HG03159 (cell line): Measurements from ENCODE around the gene POLR3GL.

Experiments used
- ATAC-seq: cut with Tn5 transposase; IDR thresholded peaks from one replicate; pipeline ENCODE4 v1.9.1; 2021; ENCODE audit warnings: mild to moderate bottlenecking, moderate library complexity; ENCODE audit not compliant: unreplicated experiment

The POLR3GL gene

DNA sequence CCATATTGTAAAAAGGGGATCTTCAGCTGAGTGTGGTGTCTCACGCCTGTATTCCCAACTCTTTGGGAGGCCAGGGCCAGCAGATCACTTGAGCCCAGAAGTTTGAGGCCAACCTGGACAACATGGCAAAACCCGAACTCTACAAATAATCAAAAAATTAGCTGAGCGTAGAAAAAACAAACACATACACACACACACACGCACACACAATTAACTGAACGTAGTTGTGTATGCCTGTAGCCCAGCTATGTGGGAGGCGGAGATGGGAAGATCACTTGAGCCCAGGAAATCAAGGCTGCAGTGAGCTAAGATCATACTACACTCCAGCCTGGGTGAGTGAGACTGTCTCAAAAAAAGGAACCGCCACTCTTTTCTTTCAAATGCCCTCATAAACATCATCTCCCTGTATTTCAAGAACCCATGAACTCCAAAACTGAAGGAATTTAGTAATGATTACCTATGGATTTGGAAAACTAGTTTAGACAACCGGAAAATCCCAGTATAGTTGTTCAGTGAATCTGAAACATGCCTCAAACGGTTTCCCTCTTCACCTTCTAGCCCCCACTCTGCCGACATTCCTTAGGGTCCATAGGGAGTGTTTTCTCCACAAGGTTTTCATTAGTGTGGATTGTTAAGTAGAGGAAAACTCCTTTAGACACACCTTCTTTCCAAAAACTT, 27.4 kb downstream of the POLR3GL start:
- ATAC-seq: no peak

DNA sequence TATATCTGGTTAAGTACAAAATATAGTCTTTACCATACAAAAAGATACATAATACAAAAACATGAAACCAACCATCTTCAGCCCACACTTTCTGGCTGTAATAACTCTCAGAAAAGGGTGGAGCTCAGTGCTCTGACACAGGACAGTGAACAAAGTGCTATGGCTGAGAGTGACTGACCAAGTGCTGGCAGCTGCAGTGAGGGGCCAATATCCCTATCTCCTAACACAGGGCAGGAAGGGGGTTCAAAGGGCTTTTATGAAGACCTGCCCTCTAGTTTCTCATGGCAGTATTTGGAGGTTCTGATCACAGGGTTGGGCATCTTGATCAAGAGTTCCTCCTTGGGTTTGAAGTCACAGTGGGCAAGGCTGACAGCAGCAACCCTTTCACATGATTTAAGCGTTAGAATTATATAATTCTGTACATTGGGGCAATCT, 28.0 kb downstream of the POLR3GL start:
- no peak for ATAC-seq

DNA sequence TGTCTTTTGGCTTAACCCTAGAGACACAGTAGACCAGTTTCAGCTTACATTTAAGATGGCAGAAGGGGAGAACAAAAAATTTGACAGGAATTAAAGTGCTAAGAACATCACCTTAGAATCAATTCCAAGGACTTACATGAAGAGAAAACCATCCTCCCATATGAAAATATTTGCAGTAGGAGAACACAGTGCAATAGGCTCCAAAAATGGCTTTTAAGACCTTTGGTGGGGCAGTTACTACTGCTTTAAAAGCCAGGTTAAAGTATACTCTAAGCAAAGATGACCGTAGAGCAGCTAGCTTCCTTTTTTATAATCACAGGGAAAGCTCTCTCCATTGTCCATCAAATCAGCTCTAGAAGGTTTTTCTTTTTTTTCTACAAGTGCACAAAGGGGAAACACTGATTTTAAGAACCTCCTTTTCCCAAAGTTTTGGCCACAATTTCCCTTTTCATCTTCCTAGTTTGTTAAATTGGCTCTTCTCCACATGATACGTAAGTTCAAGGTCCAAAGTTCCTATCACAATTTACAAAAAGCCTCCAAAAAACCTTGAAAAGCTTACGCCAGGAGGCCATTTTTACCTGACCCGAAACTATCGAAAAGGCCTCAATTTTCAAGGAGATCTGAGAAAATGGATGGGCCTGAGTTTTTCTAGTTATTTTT, 28.6 kb downstream of the POLR3GL start:
- no peak for ATAC-seq

DNA sequence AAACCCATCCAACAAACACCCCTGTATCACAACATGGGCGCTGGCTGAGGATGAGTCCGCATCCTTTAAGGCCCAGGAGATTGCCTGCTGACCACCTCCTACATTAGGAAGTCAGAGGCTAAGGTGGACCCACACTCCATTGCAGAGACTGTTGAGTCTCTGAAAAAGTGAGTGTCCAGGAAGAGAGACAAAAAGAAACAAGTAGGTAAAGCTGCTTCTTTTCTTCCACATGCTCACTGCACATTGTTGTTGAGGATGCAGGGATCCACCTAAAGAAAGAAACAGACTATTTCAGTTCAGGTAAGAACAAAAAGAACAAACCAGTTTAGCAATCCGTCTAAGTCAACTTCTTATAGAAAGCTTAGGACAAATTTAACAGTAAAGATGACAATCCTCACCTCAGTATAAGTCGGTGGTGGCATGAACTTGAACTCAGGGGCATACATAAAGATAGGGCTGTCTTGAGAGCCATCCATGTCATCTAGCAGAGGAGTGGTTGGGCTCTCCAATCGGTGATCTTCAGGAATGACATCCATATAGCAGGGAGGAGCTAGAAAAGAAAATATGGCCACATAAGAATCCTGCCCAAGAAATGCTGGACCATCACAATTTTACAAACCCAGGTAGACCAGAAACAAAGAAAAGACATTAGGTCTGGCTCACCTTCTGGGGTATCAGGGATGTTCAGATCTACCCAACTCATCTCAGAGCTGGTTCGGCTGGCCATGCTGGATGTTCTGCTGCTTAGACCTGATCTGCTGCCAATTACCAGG, 29.3 kb downstream of the POLR3GL start:
- ATAC-seq: no peak

DNA sequence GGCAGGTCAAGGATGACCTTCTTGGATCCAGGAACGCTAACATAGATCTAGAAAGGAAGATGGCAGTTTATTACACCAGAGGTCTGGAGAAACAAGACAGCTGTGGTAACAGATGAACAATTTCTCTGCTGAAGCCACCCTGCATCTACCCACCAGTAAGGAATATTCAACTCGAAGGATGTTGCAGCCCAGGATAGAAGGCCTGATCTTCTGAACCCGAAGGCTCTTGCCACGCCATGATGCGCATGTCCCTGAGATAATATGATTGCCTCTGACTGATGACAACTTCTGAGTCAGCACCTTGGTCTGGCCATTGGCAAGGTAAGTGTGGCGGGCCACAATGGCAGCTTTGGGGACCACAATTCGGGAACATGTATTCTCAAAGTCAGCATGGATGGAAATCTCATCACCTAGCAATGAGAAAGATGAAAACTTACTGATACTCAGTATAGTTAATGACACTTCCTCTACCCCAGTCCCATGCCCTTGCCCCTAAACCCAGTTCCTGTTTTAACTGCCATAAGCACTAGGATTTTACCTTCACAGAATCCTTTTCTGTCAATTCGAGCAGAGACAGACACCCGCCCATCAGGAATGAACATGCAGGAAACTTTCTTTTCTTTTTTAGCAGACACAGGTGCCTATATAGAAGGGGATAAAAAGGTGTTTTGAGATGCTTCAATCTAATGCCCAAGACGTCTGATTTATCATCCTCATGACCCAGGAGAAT, 30.1 kb downstream of the POLR3GL start:
- no peak for ATAC-seq

DNA sequence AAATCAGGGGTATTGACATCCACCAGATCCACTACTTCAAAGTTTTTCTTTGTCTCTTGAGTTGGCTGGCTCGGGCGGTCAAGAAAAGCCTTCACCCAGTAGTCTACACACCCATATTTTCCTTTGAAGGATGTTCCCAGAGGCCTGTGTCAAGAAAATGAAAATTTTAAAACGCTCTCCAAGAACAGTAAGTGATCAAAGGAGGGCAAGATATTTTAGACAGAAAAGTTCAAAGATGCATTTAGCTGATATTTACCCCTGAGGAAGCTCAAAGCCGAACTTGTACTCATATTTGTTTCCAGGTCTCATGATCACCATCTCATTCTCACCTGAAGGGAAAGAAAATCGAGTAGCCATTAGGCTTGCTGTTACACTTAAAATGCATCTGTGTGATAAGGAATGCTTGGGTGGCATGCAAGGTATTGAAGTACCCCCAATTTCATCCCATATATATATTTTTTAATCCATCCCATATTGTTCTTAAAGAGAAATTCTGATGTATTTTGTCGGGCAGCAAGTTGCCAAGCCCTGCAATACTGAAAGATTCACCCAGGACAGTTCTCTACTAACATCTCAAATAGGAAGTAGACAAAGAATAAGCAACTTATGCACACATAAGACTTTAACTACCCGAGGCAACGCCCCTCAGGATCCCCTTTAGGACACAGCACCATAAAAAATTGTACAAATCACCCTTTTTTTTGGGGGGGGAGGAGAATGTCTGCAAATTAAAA, 30.8 kb downstream of the POLR3GL start:
- no peak for ATAC-seq

DNA sequence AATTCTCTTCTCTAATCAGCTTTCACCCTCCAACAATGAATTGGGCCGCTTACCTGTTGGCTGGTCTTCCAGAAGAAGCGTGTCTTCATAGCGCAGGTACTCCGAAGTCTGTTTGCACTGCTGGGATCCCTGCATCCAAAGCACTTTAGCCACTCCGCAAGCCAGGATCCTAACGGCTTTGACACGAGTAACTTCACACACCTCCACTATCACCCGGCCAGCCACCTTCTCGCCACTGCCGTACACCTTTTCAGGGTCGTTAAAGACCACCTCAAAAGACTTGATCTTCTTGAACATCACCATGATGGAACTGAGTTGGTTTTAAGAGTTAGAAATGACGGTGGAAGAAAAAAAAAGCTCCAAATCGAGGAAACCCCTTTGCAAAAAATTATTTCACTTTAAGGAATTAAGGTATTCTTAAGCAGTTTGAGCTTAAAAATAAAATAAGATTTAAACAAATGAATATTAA, 31.5 kb downstream of the POLR3GL start:
- ATAC-seq: no peak

DNA sequence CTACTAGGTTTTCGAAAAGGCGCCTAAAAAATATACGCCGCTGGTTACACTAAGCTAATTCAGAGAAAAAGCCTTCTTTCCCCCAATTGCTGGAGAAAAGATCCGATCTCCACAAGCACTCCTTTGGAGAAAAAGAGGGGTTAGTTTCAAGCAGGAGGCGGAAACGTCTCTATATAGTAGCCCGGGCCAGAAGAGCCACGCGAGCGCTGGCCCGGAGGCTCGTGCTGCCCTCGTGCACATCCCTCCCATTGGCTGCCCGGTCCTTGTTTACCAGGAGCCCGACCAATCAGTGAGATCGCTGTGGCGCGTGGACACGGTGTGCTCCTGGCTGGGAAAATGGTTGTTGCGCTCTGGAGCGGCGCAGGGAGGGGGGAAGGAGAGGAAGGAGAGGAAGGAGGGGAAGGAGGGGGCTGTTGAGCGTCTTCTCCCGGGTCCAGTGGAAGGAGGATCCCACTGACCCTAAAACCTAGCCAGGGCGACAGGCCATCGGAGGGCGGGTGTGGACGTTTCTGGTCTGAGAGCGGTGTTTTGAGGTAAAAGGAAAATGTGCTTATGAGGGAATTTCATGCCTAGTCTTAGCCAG, 32.0 kb downstream of the POLR3GL start, which contains the start of gene TXNIP:
Gene TXNIP, minus strand, starts transcription at position 147 of the 583 bp plus-strand sequence. CDS start 313 bp downstream, outside the sequence.
- ATAC-seq: peak; percentile 80

DNA sequence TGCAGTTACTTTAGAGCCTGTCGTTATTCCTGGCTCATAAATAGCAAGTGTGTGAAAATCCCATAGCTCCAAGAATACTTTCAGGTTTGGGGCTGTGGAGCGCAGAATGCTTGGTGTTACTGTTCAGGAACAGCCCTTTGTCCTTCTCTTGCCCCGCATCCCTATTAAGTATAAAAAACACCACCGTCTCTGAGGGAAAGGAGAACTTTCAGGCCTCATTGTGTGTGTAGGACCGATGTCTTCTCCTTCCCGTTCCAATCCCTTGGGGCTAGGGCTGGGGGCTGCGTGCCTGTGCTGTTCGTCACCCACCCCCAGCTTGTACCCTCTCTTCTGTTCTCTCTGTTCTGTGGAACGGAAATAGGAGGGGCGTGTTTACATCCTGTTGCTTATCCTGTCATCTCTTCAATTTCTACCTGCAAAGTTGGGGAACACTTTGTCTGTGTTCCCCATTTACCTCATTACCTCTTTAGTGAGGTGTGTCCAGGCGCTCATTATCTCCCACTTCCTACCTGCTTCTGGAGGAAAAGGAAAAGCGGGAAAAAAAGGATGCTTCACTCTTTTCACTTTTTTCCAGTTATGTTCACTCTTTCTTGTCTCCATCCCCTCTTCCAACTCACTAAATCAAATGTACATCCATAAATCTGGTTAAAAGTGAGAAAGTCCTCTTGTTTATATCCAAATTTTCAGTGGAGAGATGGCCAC, 32.7 kb downstream of the POLR3GL start:
- ATAC-seq: peak; percentile 35

DNA sequence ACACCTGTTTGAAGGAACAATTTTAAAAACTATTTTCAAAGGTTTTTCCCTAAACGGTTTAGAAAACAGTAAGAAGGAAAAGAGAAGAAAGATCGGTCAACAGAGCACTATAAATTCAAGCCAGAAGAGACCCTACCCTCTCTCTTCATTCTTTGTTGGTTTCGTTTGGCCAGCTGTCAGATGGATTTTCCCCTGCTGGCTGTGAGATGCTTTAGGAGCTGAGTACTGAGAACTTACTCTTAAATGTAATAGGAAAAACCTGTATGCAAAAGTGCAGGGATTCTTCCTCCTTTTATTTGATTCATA, 33.2 kb downstream of the POLR3GL start:
- no peak for ATAC-seq

DNA sequence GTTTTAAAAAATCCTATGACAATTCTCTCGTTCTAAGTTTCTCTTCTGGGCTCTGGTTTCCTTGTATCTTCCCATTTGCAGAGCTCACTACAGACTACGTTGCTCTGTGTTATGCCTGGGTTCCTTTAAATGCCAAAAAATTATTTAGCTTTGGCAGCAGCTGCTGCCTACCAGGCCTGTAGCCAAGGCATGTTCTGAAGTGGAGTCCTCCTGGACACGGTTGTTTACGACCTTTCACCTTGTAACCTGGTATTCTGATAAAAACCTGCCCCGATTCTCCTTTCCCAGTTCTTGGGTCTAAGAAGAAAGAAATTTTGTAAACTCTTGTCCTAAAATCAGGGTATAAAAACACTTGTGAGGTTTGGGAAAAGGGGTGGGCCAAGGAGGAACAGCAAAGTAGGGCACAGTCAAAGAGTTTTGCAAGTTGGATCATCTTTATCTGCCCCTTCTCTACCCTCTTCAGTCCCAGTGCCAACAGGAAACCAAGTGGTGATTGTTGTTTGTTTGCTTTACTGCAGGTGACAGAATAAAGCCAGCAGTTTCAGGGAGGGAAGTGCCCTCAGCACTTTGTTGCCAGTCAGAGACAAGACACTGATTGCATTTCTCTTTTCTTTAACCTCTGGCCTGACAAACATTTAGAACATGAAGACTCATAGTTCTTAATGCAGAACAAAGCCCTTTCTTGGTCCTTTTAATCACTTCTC, 35.0 kb downstream of the POLR3GL start:
- ATAC-seq: no peak

DNA sequence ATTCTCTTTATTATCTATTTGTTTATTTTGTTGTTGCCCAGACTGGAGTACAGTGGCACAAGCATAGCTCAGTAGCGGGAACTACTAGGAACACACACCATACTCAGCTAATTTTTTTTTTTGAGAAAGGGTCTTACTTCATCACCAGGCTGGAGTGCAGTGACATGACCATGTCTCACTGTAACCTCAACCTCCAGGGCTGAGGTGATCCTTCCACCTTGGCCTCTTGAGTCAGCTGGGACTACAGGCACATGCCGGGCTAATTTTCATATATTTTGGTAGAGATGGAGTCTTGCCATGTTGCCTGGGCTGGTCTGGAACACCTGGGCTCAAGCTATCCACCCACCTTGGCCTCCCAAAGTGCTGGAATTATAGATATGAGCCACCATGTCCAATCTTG, 37.2 kb downstream of the POLR3GL start:
- ATAC-seq: no peak

DNA sequence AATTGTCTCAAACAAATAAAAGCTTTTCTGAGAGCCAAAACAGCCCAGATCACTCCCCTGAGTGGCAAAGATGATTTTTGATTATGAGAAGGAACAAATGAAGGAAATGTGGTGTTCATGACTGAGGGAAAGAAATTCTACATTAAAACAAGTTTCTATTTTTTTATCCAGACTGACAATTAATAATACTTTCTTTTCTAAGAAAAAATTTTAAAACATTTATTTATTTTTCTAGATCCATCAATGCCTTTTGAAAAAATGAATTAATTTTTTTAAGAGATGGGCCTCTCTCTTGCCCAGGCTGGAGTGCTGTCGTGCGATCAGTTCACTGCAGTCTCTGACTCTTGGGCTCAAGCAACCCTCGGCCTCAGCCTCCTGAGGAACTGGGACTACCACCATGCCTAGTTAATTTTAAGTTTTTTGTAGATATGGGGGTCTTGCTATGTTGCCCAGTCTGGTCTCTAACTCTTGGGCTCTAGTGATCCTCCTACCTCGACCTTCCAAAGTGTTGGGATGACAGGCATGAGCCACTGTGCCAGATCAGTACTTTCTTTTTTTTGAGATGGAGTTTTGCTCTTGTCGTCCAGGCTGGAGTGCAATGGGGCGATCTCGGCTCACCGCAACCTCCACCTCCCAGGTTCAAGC, 43.1 kb downstream of the POLR3GL start:
- ATAC-seq: no peak

DNA sequence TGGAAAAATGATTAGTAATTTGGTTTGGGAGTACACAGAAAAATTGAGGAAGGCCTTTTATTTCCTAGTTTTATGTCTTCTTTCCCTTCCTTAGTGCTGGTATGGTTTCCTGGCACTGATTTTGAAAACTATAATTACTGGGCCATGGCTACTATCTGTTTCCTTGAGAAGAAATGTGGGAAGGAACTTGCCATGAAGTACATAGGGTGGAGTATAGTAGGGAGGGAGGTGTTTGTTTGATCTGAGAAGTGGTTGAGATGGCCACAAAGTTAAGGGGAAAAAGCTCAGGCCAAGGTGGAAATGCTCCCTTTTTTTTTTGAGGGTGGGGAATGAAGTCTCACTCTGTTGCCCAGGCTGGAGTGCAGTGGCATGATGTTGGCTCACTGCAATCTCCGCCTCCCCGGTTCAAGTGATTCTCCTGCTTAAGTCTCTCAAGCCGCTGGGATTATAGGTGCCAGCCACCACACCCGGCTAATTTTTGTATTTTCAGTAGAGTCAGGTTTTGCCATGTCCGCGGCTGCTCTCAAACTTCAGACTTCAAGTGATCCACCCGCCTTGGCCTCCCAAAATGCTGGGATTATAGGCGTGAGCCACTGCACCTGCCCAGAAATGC, 45.7 kb downstream of the POLR3GL start:
- ATAC-seq: no peak

DNA sequence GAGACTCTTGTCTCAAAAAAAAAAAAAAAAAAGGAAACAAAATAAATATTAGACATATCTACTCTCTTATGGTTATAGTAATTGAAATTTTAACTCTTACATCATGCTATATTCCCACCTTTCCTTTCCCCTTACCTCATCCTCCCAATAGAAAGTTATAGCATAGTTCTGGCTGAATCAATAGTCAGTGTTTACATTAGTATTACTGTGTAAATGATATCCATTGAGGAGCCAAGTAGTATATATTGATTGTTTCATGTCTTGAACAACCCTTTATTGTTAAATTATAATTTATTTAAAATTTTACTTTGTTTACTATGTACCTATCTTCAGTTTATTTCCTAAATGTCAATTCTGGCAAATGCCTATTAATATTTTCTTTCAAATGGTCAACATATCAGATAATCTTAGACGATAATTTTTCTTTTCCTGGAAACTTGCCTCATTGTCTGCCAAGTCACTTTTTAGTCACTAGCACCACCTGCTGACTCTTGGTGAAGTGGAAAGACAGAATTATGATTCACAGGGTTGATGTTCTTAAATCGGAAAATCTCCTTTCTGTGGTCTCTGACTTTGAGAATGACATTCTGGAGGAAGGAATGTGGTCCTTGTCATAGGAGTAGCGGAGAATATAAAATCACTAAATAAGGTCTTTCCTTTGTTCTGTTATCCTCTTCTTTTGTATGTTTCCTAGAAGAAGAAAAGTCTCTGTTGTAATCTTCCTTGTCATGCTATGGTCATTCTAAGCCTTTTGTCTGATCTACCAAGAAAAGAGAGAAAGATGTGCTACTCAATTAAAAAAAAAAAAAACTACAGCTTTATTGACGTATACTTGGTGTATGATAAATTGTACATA, 48.4 kb downstream of the POLR3GL start:
- ATAC-seq: no peak

DNA sequence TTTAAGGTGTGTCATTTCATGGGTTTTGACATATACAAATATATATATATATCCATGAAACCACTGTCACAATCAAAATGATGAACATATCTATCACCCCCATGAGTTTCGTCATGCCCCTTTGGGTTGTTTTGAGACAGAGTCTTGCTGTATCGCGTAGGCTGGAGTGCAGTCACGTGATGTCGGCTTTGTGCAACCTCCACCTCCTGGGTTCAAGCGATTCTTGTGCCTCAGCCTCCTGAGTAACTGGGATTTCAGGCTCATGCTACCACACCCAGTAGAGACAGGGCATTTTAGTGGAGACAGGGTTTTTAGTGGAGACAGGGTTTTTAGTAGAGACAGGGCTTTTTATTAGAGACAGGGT, 49.1 kb downstream of the POLR3GL start:
- ATAC-seq: no peak

DNA sequence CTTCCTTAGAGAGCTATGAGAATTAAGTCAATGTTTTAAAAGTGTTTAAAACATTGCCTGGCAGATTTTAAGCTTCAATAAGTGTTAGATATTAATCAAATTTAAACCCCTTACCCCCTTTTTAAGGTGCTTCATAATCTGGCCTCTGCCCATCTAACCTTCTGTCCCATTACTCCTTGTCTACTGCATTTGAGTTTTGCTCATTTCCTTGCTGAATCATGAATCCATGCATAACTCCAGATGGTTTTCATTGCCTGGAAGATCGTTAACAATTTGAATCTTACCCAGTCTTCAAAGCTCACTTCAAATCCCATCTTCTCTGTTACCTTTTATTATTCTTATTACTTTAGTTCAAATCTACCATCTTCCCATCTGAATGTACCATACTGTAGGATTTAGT, 52.4 kb downstream of the POLR3GL start:
- no peak for ATAC-seq
